ENCODE measurements around the gene MAP3K15. TPM values are rescaled to one million over a fixed set of nuclear protein-coding genes. Genes with fewer than 3 reads are reported as not detected.

The MAP3K15 gene
- total RNA-seq, 1 experiment from 2014 or later: 0.06 TPM

DNA sequence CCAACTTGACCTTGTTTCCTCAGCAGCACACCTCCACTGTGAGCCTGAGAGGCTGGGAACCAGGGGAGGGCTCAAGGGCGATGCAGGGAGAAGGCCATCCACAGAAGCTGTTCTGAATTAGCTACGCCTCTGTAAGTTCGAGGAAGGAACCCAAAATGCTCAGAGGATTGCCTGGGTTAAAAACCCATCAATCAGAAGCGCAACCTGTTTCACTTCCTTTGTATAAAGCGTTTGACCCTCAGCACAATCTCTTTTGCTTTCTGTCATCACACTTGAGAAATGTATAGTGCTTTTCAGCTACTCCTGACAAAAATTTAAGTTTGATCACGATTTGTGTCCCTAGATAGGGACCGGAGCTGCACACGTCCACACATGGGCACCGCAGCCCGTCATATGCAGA lies 48.0 kb upstream of the MAP3K15 start:
- intact Hi-C loops (cut with micrococcal nuclease; ENCODE audit: unreplicated experiment): no loop called here
- Histone ChIP-seq H3K27ac (ENCODE audit: low read depth, low read length, poor library complexity, severe bottlenecking) (no peak overlapping the region), H3K4me1 (ENCODE audit: insufficient read depth, low read length, poor library complexity, severe bottlenecking) (peaks cover 8% of the 10 kb centered on the region), H3K27me3 (replicated peaks; ENCODE audit: insufficient read depth, low read depth, low read length, poor library complexity) (no peaks in the 10 kb centered on the region), H3K36me3 (ENCODE audit: insufficient read depth, low read length, poor library complexity, severe bottlenecking) (no peaks in the 10 kb centered on the region), H3K4me3 (ENCODE audit: low read depth, low read length, poor library complexity, severe bottlenecking) (no peak overlapping the region), H3K9me3 (ENCODE audit: low read depth, low read length, poor library complexity, severe bottlenecking) (no peaks in the 10 kb centered on the region)
- ChIA-PET CTCF (no interaction called here), POLR2A (ENCODE audit: low non-redundant PET) (no interaction called here)
- TF ChIP-seq, protein P1, sequence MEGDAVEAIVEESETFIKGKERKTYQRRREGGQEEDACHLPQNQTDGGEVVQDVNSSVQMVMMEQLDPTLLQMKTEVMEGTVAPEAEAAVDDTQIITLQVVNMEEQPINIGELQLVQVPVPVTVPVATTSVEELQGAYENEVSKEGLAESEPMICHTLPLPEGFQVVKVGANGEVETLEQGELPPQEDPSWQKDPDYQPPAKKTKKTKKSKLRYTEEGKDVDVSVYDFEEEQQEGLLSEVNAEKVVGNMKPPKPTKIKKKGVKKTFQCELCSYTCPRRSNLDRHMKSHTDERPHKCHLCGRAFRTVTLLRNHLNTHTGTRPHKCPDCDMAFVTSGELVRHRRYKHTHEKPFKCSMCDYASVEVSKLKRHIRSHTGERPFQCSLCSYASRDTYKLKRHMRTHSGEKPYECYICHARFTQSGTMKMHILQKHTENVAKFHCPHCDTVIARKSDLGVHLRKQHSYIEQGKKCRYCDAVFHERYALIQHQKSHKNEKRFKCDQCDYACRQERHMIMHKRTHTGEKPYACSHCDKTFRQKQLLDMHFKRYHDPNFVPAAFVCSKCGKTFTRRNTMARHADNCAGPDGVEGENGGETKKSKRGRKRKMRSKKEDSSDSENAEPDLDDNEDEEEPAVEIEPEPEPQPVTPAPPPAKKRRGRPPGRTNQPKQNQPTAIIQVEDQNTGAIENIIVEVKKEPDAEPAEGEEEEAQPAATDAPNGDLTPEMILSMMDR (conservative IDR thresholded peaks at IDR 0.05; ENCODE audit: low read depth, low read length): no peak
- no peak for TF ChIP-seq EZH2 (IDR thresholded peaks at IDR 0.05; ENCODE audit: borderline replicate concordance, low read depth, low read length, poor library complexity, severe bottlenecking)
- DNase-seq (ENCODE audit: low spot score): no peak
- BruUV-seq (replicated peaks): no TSS peak

- CTCF ChIA-PET: no interaction called here
- Histone ChIP-seq H3K9me3 (ENCODE audit: low read depth, low read length, poor library complexity, severe bottlenecking) (no peaks in the 10 kb centered on the region), H3K36me3 (ENCODE audit: insufficient read depth, low read length, poor library complexity, severe bottlenecking) (no peaks in the 10 kb centered on the region), H3K27ac (ENCODE audit: low read depth, low read length, poor library complexity, severe bottlenecking) (no peak overlapping the region), H3K27me3 (replicated peaks; ENCODE audit: insufficient read depth, low read depth, low read length, poor library complexity) (no peaks in the 10 kb centered on the region), H3K4me1 (ENCODE audit: insufficient read depth, low read length, poor library complexity, severe bottlenecking) (no peaks in the 10 kb centered on the region), H3K4me3 (ENCODE audit: low read depth, low read length, poor library complexity, severe bottlenecking) (no peak overlapping the region)
- TF ChIP-seq, protein P1 (conservative IDR thresholded peaks at IDR 0.05; ENCODE audit: low read depth, low read length): no peak
- TF ChIP-seq EZH2 (IDR thresholded peaks at IDR 0.05; ENCODE audit: borderline replicate concordance, low read depth, low read length, poor library complexity, severe bottlenecking): no peak
- intact Hi-C loops (cut with micrococcal nuclease; ENCODE audit: unreplicated experiment): no loop called here
- no peak for DNase-seq (ENCODE audit: low spot score)
- POLR2A ChIA-PET (ENCODE audit: low non-redundant PET): interaction anchor here (0.6 kb wide), 1 partner anchor 9 kb away, joined by 6 read pairs; no protein-coding TSS in a partner anchor
- BruUV-seq (replicated peaks): no TSS peak
Measured at GRCh38 chrX:19560611-19561010, 45.3 kb upstream of the MAP3K15 start.

DNA sequence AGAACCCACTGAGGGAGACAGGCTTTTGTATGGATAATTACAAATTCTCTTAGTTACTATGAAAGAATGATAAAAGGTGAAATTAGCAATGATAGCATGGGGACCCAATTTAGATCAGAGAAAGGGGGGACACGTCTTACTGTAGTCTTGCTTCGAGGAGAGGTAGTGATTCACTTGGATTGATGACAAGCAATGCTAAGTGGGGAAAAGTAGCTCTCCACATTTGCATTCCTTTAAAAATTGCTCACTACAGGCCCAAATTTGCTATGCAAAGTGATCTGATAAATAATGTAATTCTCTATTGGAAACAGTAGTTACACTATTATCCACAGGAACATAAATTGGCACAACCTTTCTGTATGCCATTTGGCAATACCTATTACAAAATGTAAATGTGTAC lies 42.5 kb upstream of the MAP3K15 start:
- Histone ChIP-seq H3K36me3 (ENCODE audit: insufficient read depth, low read length, poor library complexity, severe bottlenecking) (no peaks in the 10 kb centered on the region), H3K27me3 (replicated peaks; ENCODE audit: insufficient read depth, low read depth, low read length, poor library complexity) (no peaks in the 10 kb centered on the region), H3K4me1 (ENCODE audit: insufficient read depth, low read length, poor library complexity, severe bottlenecking) (no peaks in the 10 kb centered on the region), H3K27ac (ENCODE audit: low read depth, low read length, poor library complexity, severe bottlenecking) (no peak overlapping the region), H3K9me3 (ENCODE audit: low read depth, low read length, poor library complexity, severe bottlenecking) (no peaks in the 10 kb centered on the region), H3K4me3 (ENCODE audit: low read depth, low read length, poor library complexity, severe bottlenecking) (no peak overlapping the region)
- intact Hi-C loops (cut with micrococcal nuclease; ENCODE audit: unreplicated experiment): no loop called here
- ChIA-PET CTCF (no interaction called here), POLR2A (ENCODE audit: low non-redundant PET) (no interaction called here)
- BruUV-seq (replicated peaks): no TSS peak
- no peak for DNase-seq (ENCODE audit: low spot score)
- TF ChIP-seq, protein P1 (conservative IDR thresholded peaks at IDR 0.05; ENCODE audit: low read depth, low read length): no peak
- TF ChIP-seq EZH2 (IDR thresholded peaks at IDR 0.05; ENCODE audit: borderline replicate concordance, low read depth, low read length, poor library complexity, severe bottlenecking): no peak
